AG04449 (cell line): ENCODE measurements around the gene GPC3.

ENCODE experiments used
- CTCF ChIA-PET: fragments of 350-600 bp; formaldehyde crosslinking; extraction: SDS; loops from one replicate; lab custom pipeline; 2021; ENCODE audit warnings: antibody characterized with exemption; lab: Yijun Ruan, JAX
- POLR2A ChIA-PET: fragments of 400-600, 350-600 bp; formaldehyde crosslinking; extraction: SDS; loops from one replicate; lab custom pipeline; 2020; ENCODE audit warnings: antibody characterized with exemption, inconsistent platforms; lab: Yijun Ruan, JAX
- DNase-seq: peaks from one replicate; pipeline ENCODE4 v3.0.0-alpha.2; 2010; ENCODE audit warnings: low read depth, low spot score
- H3K4me3 ChIP-seq: 2 replicates; pipeline ENCODE4 v1.5.1; 2011; ENCODE audit warnings: low read depth, mild to moderate bottlenecking, control low read depth, low read length
- CTCF ChIP-seq: IDR thresholded peaks from one replicate; pipeline ENCODE4 v1.5.1; 2011; ENCODE audit warnings: mild to moderate bottlenecking, moderate library complexity, low read length, control low read depth, inconsistent platforms; ENCODE audit not compliant: insufficient read depth; ENCODE audit errors: missing control alignments

The GPC3 gene

DNA sequence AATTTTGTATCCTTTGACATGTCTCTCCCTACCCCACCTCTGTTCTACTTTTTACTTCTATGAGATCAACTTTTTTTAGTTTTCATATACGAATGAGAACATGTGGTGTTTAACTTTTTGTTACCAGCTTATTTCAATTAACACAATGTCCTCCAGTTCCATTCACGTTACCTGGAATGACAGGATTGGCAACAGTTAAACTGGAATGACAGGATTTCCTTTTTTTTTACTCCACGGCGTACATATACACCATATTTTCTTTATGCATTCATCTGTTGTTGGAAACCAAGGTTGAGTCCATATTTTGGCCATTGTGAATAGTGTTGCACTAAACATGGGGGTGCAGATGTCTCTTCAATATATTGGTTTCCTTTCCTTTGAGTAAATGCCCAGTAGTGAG lies 398.3 kb downstream of the GPC3 start:
- ChIA-PET CTCF (no interaction called here), POLR2A (interaction anchor here (0.7 kb wide), 1 partner anchor 406 kb away, joined by 4 read pairs; no protein-coding TSS in a partner anchor)
- no peak for TF ChIP-seq CTCF
- H3K4me3 ChIP-seq = no peak overlapping the region
- no peak for DNase-seq

GRCh38 chrX:133586443-133586842 lies 399.0 kb downstream of the GPC3 start:
- no peak for TF ChIP-seq CTCF
- DNase-seq = no peak
- POLR2A ChIA-PET = interaction anchor here (0.7 kb wide), 1 partner anchor 405 kb away, joined by 4 read pairs; no protein-coding TSS in a partner anchor
- no peak overlapping the region for H3K4me3 ChIP-seq
- CTCF ChIA-PET = no interaction called here

DNA sequence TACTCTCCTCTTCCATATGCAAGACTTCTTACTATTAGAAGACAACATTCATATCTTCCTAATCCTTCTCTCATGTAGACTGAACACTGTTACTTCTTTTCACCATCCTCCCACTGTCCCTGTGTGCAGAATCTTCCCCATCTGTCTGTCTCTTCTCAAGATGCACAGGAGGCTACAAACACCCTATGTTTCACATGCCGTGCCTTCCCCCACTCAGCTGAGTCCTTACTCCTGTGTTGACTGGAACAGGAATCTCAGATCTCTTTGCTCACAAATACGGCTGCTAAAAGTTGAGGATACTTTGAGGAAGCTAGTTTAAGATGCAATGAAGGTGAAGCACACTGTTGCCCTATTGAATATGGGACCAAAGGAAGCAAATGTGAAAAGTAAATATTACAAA lies 401.6 kb downstream of the GPC3 start:
- no peak for TF ChIP-seq CTCF
- H3K4me3 ChIP-seq = no peak overlapping the region
- no peak for DNase-seq
- ChIA-PET POLR2A (no interaction called here), CTCF (no interaction called here)

DNA sequence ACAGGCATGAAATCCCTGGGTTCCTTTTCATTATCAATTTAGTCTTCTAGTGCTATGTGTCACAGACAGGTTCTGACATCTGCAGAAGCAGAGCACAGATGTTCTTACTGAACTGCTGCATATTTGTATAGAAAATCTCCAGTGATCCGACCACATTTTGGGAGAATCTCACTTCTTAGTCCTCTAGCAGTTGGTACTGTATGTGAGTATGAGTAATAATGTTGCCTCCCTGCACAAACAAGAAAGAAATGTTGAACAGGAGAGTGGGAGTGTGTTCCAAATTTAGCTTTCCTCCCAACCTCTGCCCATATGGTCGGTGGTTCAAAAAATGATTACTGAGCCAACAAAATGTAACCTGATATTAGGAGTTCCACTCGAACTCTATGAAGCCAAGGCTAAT lies 404.8 kb downstream of the GPC3 start:
- ChIA-PET POLR2A (no interaction called here), CTCF (no interaction called here)
- H3K4me3 ChIP-seq = no peak overlapping the region
- no peak for TF ChIP-seq CTCF
- DNase-seq = no peak

- no peak for TF ChIP-seq CTCF
- POLR2A ChIA-PET = no interaction called here
- no peak overlapping the region for H3K4me3 ChIP-seq
- no peak for DNase-seq
- CTCF ChIA-PET = no interaction called here
These were observed 405.8 kb downstream of the GPC3 start for GRCh38 chrX:133579631-133580030.

GRCh38 chrX:133576876-133577275 lies 408.5 kb downstream of the GPC3 start:
- POLR2A ChIA-PET = no interaction called here
- TF ChIP-seq CTCF = no peak
- CTCF ChIA-PET = no interaction called here

More at GRCh38 chrX:133576876-133577275, 408.5 kb downstream of the GPC3 start:
- DNase-seq = no peak
- no peak overlapping the region for H3K4me3 ChIP-seq
